ENCODE data around the gene PHACTR3.
"Not testable (repeated sequence)": the region's sequence is repeated elsewhere in the genome, so short reads cannot be mapped to it uniquely, and the experiment has no call there.

The PHACTR3 gene

DNA sequence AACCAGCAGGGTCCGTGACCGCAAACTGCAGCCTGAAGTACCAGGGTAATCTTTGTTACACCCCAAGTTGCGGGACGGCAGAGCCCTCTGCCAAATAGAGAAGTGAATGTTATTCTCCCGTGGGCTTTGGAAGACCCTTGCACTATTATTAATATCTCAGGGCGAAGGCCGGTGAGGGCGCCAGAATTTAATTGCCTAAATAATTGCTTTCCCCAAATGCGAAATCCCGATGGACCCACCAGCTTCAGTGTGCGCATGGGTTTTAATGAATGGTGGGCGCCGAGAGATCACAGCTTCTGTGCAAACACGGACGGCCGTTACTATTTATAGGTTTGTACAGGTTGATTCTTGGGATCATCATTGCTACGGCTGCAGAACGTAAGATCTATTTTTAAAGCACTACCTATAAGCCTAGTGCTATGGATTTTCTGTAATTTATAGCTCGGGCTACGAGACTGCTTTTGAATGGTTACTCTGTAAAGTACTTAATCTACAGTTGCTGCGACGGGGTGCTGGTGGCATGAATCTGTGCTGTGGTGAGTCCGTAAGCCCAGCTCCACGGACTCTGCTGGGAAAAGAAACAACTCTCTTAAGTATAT is 15.2 kb upstream of the PHACTR3 start:
- DNase-seq = no peak

GRCh38 chr20:59591061-59591460 is 13.3 kb upstream of the PHACTR3 start:
- DNase-seq = no peak

DNA sequence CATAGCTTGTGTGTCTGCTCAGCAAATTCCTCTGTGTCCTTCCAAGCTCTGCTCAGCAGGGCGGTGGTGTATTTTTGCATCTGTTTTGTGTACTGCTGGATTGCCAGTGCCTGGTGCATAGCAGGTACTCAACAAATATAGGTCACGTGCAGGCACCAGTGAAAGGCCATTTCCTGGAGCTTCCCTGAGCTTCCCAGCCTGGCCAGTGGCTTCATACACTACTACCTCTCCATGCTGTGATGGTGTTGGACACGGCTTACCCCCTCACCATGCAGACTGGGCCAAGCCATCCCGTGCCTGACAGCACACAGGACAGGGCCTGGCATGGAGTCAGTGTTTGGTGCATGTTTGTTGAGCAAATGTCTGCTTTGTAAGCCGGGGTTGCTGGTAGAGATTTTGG is 7.7 kb upstream of the PHACTR3 start:
- DNase-seq = no peak

- no peak for DNase-seq
These were observed 7.1 kb upstream of the PHACTR3 start for GRCh38 chr20:59597240-59597639.

GRCh38 chr20:59598625-59599310 is 5.6 kb upstream of the PHACTR3 start:
- peak; percentile 59 for DNase-seq

- no peak for DNase-seq
These were observed 4.4 kb upstream of the PHACTR3 start for GRCh38 chr20:59599941-59600340.

DNA sequence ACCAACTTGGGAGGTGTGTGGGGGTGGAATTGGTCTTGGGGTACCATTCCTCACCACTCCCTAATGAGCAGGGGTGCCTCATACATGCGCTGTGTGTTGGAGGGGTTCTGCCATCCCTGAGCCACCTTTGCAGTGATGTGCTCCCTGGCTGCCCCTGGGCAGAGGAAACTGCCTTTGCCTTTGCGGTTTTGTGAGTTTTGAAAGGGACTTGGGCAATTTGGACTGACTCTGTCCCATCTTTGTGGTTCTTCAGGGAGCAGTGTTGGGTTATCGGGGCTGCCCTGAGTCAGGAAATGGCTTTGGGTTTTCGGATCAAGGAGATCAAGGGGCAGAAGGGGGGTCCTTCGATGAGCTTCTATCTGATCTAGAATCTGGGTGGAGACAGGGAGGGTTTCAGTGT is 3.9 kb upstream of the PHACTR3 start:
- DNase-seq = no peak

DNA sequence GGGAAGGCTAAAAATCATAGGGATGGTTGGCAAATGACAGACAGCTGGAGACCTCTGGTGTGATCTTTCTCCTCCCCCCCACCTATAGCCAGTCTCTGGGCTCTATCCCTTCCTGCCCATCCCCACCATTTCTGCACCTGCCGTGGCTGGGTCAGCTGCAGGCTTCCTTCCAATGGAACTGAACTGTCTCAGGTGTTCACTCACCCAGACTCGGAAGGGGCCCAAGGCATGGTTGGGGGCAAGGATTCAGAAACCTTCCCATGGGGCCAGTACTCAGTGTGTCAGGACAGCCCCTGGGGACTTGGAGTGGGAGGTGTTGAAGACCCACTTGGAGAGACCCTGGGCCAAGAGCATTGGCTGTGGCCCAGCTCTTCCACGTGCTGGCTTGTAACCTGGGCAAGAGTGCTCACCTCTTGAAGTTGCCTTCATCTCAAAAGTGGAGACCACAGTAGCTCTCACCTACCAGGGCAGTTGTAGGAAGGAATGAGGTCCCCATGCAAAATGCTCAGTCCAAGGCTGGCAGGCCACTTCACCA is 1.7 kb upstream of the PHACTR3 start:
- DNase-seq = no peak

GRCh38 chr20:59603176-59603575 is 1.2 kb upstream of the PHACTR3 start:
- no peak for DNase-seq

- DNase-seq = peak; percentile 48
These were observed 631 bp downstream of the PHACTR3 start for GRCh38 chr20:59604741-59605600.

GRCh38 chr20:59605601-59606364 is 1.4 kb downstream of the PHACTR3 start:
- DNase-seq = peak; percentile 83

DNA sequence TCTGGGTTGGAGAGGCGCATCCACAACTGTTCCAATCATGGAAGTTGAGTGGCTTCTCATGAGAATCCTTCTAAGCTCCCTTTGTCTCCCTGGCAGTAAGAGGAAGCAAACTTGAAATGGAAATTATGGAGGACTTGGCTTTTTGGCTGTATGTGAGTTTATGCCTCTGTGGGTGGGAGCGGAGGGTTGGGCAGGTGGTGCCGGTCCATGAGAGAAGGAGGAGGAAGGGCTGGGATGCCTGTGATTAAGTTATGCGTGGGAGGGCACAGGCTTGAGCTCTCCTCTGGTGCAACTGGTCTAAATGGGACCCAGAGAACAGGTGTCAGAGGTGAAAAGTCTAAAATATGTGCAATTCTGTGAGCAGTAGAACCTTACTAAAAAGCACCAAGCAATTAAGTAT is 2.2 kb downstream of the PHACTR3 start:
- no peak for DNase-seq

DNA sequence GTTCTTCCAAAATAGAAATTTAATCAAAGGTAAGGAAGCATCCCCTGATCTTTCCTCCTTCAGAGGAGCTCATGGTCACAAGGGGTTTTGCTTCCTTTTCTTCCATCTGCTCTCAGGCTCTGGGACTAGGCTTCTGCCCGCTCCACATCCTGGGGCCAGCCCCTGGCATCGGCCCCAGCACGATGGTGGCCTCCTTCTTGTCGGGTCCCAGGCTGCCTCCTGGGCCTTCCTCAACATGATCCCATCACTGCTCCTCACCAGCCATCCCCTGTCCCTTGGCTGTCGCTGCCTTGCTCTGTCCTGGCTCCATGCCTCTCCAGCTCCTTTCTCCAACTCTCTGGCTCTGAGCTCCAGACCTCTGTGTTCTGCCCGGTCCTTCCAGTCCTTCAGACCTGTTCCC is 4.1 kb downstream of the PHACTR3 start:
- no peak for DNase-seq

GRCh38 chr20:59608871-59609270 is 4.5 kb downstream of the PHACTR3 start:
- no peak for DNase-seq

- DNase-seq = no peak
These were observed 6.9 kb downstream of the PHACTR3 start for GRCh38 chr20:59611286-59611685.

DNA sequence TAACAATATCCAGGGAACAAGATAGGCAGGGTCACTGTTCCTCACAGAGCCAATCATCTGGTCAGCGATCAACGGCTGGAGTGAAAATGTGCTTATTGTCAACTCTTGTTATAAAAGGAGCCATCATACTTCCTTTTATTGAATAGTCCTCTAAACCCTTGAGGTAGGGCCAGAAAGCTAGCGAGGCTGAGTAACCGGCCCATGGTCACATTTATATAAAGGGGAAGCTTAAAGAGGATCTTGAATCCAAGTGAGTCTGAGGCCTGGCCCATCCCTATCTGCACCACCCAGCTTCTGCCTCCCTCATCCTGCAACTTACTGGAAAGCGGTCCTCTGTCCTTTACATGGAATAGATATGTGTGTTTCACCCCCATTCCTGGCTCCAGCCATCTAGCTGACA is 9.5 kb downstream of the PHACTR3 start:
- no peak for DNase-seq

- DNase-seq = no peak
These were observed 10.4 kb downstream of the PHACTR3 start for GRCh38 chr20:59614714-59615113.

DNA sequence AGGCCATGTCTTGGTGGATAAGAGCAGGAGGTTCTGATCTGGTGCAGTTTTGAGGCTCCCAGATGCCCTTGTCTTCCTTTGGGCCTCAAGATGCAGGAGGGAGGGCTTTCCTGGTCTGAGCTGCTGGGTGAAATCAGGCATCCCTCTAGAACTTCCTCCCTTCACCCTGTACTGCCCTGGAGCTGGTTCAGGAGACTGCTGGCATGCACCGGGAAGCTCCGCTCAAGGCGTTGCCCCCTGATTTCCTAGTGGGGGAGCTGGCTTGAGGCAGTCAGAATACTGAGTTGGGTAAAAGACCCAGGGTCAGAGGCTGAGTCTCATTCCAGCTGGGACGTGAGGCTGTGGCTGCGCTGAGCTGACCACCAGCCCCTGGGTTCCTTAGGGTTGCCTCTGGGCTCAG is 12.0 kb downstream of the PHACTR3 start:
- DNase-seq = no peak

GRCh38 chr20:59617221-59617620 is 12.9 kb downstream of the PHACTR3 start:
- DNase-seq = no peak

DNA sequence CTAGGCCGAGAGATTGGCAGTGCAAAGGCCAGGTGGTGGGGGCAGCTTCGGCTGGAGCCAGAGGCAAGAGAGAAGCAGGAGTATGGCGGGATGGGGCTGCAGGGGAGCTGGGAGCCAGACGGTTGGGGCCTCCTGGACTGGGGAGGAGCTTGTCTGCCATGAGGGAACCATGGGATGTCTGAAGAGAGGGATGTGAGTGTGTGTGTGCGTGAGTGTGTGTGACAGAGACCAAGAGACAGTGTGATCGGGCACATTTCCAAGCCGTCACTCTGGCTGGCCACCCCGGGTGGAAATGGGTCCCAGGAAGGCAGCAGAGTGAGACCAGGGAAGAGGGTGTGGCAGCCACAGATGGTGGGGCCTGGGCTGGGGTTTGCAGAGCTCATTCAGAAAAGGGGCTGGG is 13.8 kb downstream of the PHACTR3 start:
- DNase-seq = no peak

- not testable (repeated sequence) for DNase-seq
These were observed 14.2 kb downstream of the PHACTR3 start for GRCh38 chr20:59618585-59618984.

DNA sequence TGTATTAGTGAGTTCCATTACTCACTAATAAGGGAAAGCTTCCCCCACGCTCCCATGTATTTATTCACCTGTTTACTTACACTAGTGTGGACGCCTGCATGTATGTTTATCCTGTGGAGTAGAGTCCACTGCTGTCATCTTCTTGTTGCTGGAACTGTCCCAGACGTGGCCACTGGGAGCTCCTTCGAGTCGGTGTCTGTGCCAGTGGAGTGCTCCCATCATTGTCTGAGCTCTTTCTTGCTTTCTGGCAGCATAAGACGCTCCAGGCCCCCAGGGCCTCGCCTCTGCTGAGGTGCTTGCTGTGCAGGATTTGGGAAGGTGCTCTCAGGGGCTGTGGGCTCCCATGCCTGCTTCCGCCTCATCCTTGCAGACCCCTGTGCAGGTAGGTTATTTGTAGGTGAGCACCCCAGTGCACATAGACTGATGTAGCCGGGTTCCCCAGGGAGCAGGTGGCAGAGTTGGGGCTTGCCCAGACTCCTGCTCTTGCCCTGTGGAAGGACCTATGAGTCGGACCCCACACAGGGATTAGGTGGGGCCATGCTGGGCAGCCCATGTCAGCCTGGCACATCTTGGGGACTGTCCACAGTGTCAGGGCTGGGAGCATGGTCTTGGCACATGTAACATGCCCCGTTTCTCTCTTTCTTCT is 16.6 kb downstream of the PHACTR3 start:
- no peak for DNase-seq
